Measurements from ENCODE around the gene TSSK2.

The TSSK2 gene

DNA sequence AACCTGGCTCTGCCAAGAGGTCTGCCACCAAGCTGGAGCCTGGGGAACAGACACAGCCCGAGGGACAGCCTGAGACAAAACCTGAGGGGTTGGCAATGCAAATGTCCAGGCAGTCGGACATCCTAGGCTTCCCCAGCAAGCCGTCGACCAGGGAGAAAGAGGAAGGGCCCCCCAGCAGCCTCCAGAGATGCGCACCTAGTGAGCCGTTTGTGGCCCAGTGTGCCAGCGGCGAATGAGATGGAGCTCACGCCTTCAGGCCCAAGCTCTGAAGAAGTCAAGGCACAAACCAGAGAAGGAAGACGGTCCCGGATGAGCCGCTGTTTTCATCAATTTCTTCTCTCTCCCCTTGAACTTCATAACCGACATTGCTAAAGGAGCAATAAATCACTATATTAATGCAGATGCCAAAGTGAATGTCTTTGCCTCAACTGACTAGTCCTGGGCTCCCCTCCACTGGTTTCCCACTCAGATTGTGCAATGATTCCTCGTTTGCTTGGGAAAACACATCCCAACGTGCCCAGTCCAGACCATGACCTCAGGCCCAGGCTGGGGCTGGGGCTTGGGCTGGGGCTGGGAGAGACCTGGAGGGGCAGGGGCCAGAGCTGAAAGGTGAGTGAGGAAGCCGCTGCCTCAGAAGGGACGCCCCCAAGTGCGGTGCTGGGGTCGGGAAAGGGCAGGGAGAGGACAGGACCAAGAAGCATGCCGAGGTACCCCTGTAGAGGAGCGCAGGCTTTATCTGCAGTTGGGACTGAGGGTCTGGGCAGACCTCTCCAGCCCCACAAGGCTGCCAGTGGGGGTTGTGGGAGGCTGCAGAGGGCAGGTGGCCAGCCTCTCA, 5.4 kb upstream of the TSSK2 start:
- no peak for DNase-seq

DNA sequence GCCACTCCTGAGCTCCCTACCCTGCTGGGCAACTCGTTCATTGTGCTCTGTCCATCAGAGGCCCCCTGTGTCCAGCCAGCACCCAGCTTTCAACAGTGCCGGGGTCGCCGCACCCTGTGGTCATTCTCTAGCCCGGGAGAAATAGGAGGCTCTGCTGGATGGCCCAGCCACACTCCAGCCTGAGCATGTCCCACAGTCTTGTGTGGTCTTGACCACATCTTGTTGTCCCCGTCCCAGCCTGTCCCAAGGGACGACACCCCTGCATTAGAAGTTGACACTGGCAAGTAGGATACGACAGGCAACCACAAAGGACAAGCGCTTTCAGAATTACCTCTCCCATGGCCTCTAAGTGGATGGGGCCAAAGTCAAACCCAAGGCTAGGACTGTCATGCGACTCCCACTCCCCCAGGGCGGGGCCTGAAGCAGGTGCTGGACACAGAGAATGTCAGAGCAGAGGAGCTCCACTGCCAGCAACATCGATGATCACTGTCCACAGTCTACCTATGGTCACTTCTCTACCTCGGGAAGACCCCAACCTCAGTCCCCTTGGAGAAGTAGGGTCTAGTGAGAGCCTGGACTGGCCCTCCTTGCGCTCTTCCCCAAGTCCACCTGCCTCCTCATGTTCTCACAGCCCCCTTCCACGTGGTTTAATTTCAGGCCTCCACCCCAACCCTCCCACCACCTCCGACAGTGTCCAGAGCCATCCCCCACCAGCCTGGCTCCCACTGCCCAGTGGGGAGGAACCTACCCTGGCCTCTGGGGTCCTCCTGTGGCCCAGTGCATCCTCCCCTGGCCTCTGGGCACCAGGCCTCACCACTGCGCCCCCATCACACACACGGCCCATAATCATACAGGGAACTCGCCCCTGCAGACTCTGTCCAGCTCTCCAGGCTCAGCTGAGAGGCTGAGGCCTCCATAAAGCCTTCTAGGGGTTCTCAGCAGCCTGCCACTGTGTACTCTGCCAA, 4.5 kb upstream of the TSSK2 start:
- no peak for DNase-seq

GRCh38 chr22:19127329-19128008, 3.6 kb upstream of the TSSK2 start:
- no peak for DNase-seq

DNA sequence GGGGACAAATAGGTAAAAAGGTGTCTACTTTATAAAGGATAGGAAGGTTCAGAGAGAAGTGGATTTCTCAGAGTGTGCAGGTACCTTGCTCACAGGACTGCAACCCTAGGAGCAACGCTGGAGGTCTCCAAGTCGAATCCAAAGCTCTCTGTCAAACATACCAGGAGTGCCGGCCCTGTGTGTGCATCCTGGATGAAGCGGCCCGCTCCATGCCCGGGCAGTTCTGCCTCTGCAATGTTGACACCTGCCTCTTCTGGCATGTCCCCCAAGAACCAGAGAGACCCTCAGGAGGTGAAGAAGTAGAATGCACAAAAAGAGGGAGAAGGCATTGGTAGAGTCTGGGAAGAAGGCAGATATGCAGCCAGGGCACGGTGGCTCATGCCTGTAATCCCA, 3.1 kb upstream of the TSSK2 start:
- DNase-seq: no peak

GRCh38 chr22:19128946-19129727, 2.0 kb upstream of the TSSK2 start:
- DNase-seq: no peak

DNA sequence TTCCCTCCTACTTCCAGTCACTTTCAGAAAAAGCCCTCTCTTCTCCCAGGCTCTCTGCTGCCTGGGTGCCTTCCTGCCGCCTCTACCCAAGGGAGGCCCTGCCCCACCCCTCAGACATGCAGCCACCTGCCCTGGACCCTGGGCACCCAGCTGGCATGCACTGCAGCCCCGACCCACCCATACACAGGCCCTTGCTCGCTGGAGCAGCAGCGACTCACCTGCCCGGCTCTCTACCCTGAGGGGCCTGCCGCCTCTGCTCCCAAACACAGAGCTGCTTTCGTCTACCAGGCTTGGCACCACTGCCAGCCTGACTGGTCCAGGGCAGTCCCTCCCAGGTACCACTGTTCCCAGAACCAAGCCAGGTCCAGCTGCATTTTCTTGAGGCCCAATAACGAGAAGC, 1.2 kb upstream of the TSSK2 start:
- DNase-seq: no peak

DNA sequence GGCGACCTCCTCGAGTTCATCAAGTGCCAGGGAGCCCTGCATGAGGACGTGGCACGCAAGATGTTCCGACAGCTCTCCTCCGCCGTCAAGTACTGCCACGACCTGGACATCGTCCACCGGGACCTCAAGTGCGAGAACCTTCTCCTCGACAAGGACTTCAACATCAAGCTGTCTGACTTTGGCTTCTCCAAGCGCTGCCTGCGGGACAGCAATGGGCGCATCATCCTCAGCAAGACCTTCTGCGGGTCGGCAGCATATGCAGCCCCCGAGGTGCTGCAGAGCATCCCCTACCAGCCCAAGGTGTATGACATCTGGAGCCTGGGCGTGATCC, 542 bp downstream of the TSSK2 start:
- DNase-seq: no peak

DNA sequence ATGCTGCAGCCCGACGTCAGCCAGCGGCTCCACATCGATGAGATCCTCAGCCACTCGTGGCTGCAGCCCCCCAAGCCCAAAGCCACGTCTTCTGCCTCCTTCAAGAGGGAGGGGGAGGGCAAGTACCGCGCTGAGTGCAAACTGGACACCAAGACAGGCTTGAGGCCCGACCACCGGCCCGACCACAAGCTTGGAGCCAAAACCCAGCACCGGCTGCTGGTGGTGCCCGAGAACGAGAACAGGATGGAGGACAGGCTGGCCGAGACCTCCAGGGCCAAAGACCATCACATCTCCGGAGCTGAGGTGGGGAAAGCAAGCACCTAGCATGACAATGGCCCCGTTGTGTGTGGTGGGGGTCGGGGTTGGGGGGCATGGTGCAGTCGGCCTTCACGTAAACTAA, 1.0 kb downstream of the TSSK2 start:
- DNase-seq: no peak

GRCh38 chr22:19132693-19133400, 1.7 kb downstream of the TSSK2 start:
- no peak for DNase-seq

GRCh38 chr22:19133561-19133960, 2.5 kb downstream of the TSSK2 start:
- DNase-seq: no peak

DNA sequence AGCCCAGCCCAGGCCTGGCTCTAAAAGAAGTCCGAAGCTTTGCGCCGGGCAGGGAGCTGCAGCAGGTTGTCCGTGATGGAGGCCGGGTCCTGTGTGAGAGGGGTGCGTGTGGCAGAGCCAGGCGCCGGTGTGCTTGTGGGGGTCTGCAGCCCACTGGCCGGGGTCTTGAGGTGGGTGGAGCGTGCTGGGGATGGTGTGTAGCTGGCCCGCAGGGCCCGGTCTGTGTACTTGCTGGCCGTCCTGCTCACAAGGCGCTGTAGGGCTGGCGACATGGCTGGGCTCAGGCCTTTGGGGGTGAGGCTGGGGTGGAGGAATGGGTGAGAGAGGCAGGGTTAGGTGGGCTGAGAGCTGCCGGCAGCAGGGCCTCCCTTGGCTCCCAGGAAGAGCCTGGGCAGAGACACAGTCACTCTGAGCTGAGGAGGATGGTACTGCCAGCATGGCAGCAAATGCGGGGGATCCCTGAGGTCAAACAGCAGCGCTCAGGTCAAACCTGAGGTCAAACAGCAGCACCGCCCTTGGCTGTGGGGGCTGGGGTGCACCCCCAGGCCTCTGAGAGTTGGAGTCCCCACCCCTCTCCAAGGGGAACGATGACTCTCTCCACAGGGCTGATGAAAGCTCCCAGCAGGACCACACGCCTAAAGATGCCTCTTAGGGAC, 3.2 kb downstream of the TSSK2 start:
- DNase-seq: no peak

DNA sequence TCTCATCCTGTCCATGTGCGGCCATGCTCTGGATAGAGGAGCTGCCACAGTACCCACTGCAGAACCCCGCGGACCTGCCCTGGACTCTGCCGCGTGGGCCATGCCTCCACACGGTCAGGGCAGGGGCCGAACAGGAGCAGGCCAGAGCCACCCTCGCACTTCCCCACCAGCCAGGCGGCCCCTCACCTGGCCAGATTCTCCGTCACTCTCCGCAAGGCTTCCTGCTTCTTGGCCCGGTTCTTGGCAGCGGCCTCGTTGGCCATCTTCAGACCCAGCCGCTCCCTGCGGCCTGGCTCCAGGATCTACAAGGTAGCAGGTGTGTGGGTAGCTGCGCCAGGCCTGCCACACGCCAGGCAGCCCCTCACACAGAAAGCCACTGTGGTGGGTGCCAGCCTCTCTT, 3.8 kb downstream of the TSSK2 start:
- DNase-seq: no peak

GRCh38 chr22:19136915-19137314, 5.8 kb downstream of the TSSK2 start:
- DNase-seq: no peak

- no peak for DNase-seq
Observed at GRCh38 chr22:19137384-19138216, 6.5 kb downstream of the TSSK2 start.

DNA sequence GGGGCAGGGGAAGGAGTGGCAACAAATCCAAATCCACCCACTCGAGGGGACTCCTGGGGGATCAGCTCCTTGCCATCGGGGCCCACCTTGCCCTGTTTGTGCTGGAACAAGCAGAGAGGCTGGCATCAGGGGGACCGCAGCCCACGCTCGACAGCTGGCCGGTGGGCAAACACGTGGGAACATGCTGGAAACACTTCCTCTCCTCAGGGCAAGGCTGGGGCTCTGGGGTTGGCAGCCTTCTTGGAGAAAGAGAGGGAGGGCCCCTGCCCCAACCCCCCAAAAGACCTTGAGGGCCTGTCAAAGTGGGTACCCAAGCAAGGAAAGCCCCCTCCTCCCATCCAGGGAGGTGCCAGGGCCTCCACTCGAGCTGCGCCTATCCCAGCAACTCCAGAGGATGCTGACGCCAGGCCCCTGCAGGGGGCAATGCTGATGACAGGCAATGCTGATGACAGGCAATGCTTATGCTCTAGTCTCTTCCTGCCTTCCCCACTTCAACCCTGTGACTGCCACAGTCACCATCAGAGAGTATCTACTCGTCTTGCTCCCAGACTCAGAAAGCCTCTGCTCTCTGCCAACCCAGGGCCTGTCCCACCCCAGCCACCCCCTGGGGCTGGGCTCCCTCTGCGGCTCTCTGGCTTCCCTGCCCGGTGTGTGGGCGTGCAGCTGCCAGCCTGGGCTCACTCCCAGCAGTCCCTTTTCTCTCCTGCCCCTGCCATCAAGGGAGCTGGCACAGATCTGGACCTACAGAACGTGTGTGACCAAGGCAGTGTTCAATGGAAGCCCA, 7.3 kb downstream of the TSSK2 start:
- DNase-seq: no peak

DNA sequence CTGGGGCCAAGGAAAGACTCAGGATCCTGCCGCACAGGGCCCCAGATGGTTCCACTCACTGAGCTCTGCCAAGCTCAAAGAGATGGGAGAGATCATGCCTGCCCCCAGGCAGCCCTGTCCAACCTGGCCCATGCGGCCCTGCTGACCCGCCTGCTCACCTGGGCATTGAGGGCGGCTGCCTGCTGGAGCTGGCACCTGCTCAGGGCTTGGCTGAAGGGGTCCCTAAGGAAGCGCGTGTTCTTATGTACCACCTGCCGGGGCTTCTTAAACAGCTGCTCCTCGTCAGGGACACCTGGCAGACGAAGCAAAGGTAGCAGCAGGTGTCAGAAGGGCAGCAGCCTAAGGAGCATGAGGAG, 7.9 kb downstream of the TSSK2 start:
- DNase-seq: no peak

- no peak for DNase-seq
Observed at GRCh38 chr22:19139974-19140373, 8.9 kb downstream of the TSSK2 start.

DNA sequence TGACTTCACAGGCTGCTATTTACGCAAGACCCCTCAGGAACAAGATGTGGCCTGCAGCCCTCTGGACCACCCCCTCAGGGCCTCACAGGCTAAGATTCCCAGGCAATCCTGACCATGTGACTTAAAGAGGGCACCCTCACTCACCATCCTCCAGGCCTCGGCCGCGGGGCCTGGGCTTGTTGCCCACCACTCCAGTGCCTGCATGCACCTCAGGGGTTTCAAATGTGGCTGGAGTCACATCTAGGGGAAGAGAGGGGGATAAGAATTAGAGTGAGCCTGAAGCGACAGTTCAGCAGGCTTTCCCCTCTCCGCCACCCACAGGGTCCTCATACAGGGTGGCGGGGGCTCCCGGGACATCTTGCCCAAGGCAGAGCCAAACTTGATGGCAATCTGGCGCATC, 11.3 kb downstream of the TSSK2 start:
- no peak for DNase-seq

DNA sequence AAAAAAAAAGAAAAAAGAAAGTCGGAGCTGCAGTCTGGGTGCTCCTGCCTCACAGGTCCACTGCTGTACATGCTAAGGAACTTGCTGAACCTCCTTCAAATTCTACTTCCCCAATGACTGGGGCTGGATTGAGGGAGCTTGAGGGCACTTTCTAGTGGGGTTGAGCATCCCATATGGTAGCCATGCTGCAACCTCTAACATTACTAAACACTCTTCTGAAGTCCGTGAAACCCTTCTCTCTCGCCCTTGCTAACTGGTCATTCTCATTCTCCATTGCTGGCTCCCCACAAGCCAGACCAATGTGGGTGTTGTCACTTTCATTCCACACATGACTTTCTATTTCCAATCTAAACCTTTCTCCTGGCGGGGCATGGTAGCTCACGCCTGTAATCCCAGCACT, 12.1 kb downstream of the TSSK2 start:
- no peak for DNase-seq

DNA sequence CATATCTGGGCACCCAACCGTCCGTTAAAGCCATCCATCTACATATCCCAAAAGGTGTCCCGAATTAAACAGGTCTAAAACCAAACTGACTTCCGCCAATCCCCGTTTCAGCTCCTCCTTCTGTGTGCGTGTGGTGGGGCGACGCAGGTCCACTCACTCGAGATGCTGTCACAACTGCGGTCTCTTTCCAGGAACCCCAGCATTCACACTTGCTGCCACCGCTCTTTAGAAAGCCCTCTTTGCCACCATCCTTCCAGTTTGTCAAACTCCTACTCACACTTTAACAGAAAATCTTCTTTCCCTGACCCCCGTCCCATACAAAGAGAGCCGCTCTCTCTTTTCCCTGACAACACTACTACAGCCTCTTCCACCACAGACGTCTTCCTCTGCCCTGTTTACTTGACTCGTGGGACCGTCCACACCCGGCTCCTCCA, 12.9 kb downstream of the TSSK2 start:
- DNase-seq: no peak

All from NCI-H526 treated with DMSO at 0.1 percent for 48 hours (cell line).